Prostate gland (tissue), 2 donors: ENCODE measurements around the gene CDH13.

Source experiments
- POLR2A ChIP-seq: fragments of 450-650 bp; IDR thresholded peaks from one replicate; pipeline ENCODE4 v1.6.1; 2016; ENCODE audit warnings: antibody characterized with exemption, mild to moderate bottlenecking
- TF ChIP-seq, protein P1 (sequence below), 4 experiments: fragments of 200-600 bp in 2 of 4; fragments of 450-650 bp in 2 of 4; sonication (generic) in 2 of 4; IDR thresholded peaks; 1 replicate in 3 of 4; 2 replicates in 1 of 4; pipeline ENCODE4 v1.5.1; 2016 to 2019; ENCODE audit warnings: antibody characterized with exemption in 4 of 4, mild to moderate bottlenecking in 2 of 4, moderate library complexity in 2 of 4

DNA sequence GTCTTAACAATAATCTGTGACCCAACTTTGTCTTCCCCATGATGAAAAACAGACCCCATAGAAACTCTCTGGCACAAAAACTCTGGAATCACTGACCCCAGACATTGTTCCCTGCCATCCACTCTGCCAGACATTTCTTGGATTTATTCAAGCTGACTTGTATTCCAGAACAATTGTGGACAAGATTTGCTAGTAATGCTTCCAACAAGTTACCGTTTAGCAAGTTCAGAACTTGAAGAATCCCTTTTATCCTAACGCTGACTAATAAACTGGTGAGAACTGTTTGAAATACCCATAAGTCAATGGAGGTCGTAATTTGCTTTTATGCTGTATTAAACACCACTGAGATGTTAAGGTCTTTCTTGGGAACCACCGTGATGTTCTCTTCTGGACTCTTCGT is 1191.5 kb downstream of the CDH13 start:
- TF ChIP-seq, protein P1, sequence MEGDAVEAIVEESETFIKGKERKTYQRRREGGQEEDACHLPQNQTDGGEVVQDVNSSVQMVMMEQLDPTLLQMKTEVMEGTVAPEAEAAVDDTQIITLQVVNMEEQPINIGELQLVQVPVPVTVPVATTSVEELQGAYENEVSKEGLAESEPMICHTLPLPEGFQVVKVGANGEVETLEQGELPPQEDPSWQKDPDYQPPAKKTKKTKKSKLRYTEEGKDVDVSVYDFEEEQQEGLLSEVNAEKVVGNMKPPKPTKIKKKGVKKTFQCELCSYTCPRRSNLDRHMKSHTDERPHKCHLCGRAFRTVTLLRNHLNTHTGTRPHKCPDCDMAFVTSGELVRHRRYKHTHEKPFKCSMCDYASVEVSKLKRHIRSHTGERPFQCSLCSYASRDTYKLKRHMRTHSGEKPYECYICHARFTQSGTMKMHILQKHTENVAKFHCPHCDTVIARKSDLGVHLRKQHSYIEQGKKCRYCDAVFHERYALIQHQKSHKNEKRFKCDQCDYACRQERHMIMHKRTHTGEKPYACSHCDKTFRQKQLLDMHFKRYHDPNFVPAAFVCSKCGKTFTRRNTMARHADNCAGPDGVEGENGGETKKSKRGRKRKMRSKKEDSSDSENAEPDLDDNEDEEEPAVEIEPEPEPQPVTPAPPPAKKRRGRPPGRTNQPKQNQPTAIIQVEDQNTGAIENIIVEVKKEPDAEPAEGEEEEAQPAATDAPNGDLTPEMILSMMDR (IDR thresholded peaks at IDR 0.05): no peak
- TF ChIP-seq POLR2A: no peak
